ENCODE results near the gene NATD1. TPM values are rescaled to one million over a fixed set of nuclear protein-coding genes. Genes with fewer than 3 reads are reported as not detected.

The NATD1 gene
- total and polyA plus RNA-seq, 12 donors: 1.8 to 18.7 (median 10.3) TPM

- DNase-seq: peak; percentile 86 to 96 (median 91)
- Histone ChIP-seq H3K4me1 (replicated peaks in 1 of 2) (peaks cover under 1 to 27% of the 10 kb centered on the region in 2 donors), H3K27me3 (no peaks in the 10 kb centered on the region), H3K4me3 (no peak overlapping the region), H3K9me3 (replicated peaks in 1 of 3) (no peaks in the 10 kb centered on the region), H3K27ac (no peak overlapping the region), H3K36me3 (replicated peaks in 1 of 2) (no peaks in the 10 kb centered on the region)
- TF ChIP-seq POLR2A (IDR thresholded peaks at IDR 0.05) (no peak), CTCF (IDR thresholded peaks at IDR 0.05) (peak; percentile 91 to 98 (median 96))
- 17 to 35% (median 23%) methylated on average over 6 to 10 of the region's 10 CpGs for WGBS, 4 donors
- intact Hi-C loops (cut with DNase I): no loop called here
These were observed 26.9 kb upstream of the NATD1 start for GRCh38 chr17:21280081-21280518.

DNA sequence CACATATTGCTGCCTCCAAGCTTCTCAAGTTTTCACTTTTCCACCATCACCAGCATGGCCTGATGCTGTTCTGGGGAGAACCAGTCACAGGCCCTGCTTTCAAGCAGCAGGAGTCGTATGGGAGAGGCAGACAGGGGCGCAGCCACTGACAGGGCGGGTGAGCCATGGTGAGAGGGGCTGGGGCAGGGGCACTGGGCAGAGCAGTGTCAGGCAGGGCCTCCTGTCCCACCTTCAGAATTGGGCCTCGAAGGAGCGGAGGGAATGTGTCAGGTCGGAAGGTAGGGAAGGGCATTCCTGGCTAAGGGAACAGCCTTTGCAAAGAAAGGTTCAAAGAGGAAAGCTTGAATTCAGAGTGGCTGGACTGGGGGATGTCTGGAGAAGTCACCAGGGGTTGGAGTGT is 26.4 kb upstream of the NATD1 start:
- 61 to 68% (median 67%) methylated on average over 6 of the region's 6 CpGs for WGBS, 4 donors
- intact Hi-C loops (cut with DNase I): loop anchor here in 1 of 2 donors (5.0 kb wide), 1 partner anchor 233 kb away; no protein-coding TSS in a partner anchor
- no peak for TF ChIP-seq CTCF (IDR thresholded peaks at IDR 0.05)
- TF ChIP-seq POLR2A (IDR thresholded peaks at IDR 0.05): no peak
- Histone ChIP-seq H3K36me3 (replicated peaks in 1 of 2) (no peaks in the 10 kb centered on the region), H3K4me3 (no peak overlapping the region), H3K4me1 (replicated peaks in 1 of 2) (peaks cover 0 to 29% of the 10 kb centered on the region in 2 donors), H3K27me3 (no peaks in the 10 kb centered on the region), H3K27ac (no peak overlapping the region), H3K9me3 (replicated peaks in 1 of 3) (no peaks in the 10 kb centered on the region)
- no peak for DNase-seq

DNA sequence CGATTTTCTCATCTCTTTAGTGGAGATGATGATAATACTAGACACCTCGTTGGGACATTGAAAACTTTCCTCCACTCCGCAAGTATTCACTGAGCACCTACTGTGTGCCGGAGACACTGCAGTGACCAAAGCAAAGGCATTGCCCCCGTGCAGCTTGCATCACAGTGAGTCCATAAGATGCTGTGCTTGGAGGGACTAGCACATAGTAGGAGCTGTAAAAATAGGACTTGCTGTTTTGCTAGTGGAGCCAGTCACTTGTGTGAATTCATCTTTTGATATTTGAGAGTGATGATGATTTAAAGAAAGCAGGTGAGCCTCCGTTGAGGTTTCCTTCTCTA is 26.0 kb upstream of the NATD1 start:
- WGBS, 4 donors: 57 to 75% (median 70%) methylated on average over 6 of the region's 6 CpGs
- Histone ChIP-seq H3K27ac (no peak overlapping the region), H3K4me1 (replicated peaks in 1 of 2) (peaks cover 0 to 29% of the 10 kb centered on the region in 2 donors), H3K27me3 (no peaks in the 10 kb centered on the region), H3K9me3 (replicated peaks in 1 of 3) (no peaks in the 10 kb centered on the region), H3K4me3 (no peak overlapping the region), H3K36me3 (replicated peaks in 1 of 2) (no peaks in the 10 kb centered on the region)
- intact Hi-C loops (cut with DNase I): loop anchor here in 1 of 2 donors (5.0 kb wide), 1 partner anchor 233 kb away; no protein-coding TSS in a partner anchor
- DNase-seq: no peak
- TF ChIP-seq CTCF (IDR thresholded peaks at IDR 0.05) (no peak), POLR2A (IDR thresholded peaks at IDR 0.05) (no peak)

- no peak overlapping the region for H3K4me3 ChIP-seq
- WGBS, 4 donors: 62 to 78% (median 67%) methylated on average over 5 to 8 of the region's 8 CpGs
- intact Hi-C loops (cut with DNase I): loop anchor here in 1 of 2 donors (5.0 kb wide), 1 partner anchor 234 kb away; no protein-coding TSS in a partner anchor
- no peak overlapping the region for H3K27ac ChIP-seq
- H3K27me3 ChIP-seq: no peaks in the 10 kb centered on the region
- H3K9me3 ChIP-seq (replicated peaks in 1 of 3): no peaks in the 10 kb centered on the region
- DNase-seq: peak in 1 of 7 donors; percentile 29
- H3K4me1 ChIP-seq (replicated peaks in 1 of 2): peaks cover 0 to 24% of the 10 kb centered on the region in 2 donors
- H3K36me3 ChIP-seq (replicated peaks in 1 of 2): no peaks in the 10 kb centered on the region
- no peak for TF ChIP-seq POLR2A (IDR thresholded peaks at IDR 0.05)
- TF ChIP-seq CTCF (IDR thresholded peaks at IDR 0.05): no peak
These were observed 25.4 kb upstream of the NATD1 start for GRCh38 chr17:21278450-21279197.
